ENCODE measurements around the gene PADI1.

PADI1 gene, protein sequence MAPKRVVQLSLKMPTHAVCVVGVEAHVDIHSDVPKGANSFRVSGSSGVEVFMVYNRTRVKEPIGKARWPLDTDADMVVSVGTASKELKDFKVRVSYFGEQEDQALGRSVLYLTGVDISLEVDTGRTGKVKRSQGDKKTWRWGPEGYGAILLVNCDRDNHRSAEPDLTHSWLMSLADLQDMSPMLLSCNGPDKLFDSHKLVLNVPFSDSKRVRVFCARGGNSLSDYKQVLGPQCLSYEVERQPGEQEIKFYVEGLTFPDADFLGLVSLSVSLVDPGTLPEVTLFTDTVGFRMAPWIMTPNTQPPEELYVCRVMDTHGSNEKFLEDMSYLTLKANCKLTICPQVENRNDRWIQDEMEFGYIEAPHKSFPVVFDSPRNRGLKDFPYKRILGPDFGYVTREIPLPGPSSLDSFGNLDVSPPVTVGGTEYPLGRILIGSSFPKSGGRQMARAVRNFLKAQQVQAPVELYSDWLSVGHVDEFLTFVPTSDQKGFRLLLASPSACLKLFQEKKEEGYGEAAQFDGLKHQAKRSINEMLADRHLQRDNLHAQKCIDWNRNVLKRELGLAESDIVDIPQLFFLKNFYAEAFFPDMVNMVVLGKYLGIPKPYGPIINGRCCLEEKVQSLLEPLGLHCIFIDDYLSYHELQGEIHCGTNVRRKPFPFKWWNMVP

DNA sequence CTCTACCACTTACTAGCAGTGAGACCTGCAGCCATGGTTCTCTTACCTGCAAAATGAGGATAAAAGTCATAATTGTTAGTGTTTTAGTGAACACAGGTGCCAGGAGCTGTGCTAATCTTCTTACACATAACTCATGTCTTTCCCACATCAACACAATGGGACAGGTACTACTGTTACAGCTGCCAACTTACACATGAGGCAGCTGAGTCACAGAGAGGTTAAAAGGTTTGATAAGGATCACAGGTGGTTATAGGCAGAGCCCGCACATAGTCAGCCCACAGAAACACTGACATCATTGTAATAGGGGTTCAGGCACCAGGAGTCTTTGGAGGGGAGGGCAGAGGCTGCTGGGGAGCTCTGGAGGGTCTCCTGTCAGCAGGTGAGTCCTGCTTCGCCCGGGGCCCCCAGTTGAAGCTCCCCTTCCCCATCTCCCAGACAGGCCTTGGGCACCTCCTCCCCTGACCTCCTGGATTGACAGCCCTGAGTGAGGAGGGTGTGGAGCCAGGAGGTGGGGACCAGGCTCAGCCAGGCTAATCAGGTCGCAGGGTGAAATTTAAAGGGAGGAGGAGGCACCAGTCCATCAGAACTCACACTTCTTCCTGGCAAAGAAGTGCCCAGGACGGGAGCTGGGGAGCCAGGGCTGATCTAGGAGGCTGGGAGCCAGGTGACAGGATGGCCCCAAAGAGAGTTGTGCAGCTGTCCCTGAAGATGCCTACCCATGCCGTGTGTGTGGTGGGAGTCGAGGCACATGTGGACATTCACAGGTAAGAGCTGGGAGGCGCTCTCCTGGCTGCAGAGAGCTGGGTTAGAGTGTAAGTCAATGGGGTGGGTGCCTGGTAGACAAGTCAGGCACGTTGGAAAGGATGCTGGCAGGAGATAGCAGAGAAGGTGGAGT is at the start of gene PADI1:
TSS of gene PADI1 (plus strand) at position 583 of the 895 bp plus-strand sequence. CDS start at position 673, 90 bp downstream.
- no peak for DNase-seq

GRCh38 chr1:17155257-17155920 is 49.5 kb upstream of the PADI1 start:
- peak; percentile 70 for DNase-seq

DNA sequence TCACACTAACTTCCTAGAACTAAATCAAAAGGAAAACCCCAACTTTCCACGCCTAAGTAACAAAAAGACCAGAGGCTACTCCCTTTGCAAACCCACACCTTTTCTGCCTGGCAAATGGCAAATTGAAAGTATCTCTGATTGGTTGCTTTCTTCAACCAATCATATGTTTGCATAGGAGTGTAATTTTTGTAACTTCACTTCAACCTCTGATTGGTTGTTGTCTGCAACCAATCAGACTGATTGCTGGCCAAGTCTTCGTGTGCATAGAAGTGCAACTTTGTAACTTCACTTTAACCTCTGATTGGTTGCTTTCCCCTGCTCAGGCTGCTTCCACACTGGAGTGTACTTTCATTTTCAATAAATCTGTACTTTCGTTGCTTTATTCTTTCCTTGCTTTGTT is 48.8 kb upstream of the PADI1 start:
- DNase-seq, result peak; percentile 36

- no peak for DNase-seq
Measured at GRCh38 chr1:17158961-17159360, 46.0 kb upstream of the PADI1 start.

- no peak for DNase-seq
Measured at GRCh38 chr1:17161137-17161740, 43.7 kb upstream of the PADI1 start.

- DNase-seq, result no peak
Measured at GRCh38 chr1:17161926-17162800, 42.8 kb upstream of the PADI1 start.

DNA sequence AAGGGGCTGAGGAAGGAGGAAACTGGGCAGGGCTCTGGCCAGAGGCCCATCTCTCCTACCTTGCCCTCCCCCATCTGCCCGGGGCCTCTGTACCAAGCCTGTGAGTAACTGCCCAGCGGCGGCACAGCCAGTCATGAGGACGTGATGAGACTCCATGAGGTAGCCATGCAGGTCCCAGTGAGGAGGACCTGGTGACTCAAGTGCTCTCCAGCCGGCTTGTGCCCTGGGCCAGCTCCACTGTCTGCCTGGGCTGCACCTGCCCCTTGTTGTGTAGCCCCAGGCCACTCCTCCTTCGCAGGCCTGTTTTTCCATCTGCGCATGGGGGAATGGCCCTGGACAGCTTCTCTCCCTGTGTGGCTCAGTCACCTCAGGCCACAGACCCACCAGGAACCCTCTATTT is 42.0 kb upstream of the PADI1 start:
- DNase-seq, result peak; percentile 70

- no peak for DNase-seq
Measured at GRCh38 chr1:17163371-17163770, 41.6 kb upstream of the PADI1 start.

- no peak for DNase-seq
Measured at GRCh38 chr1:17163789-17164666, 40.9 kb upstream of the PADI1 start.

GRCh38 chr1:17165823-17166222 is 39.1 kb upstream of the PADI1 start:
- DNase-seq, result no peak

GRCh38 chr1:17167041-17167785 is 37.7 kb upstream of the PADI1 start:
- no peak for DNase-seq

- no peak for DNase-seq
Measured at GRCh38 chr1:17167786-17168090, 37.2 kb upstream of the PADI1 start.

DNA sequence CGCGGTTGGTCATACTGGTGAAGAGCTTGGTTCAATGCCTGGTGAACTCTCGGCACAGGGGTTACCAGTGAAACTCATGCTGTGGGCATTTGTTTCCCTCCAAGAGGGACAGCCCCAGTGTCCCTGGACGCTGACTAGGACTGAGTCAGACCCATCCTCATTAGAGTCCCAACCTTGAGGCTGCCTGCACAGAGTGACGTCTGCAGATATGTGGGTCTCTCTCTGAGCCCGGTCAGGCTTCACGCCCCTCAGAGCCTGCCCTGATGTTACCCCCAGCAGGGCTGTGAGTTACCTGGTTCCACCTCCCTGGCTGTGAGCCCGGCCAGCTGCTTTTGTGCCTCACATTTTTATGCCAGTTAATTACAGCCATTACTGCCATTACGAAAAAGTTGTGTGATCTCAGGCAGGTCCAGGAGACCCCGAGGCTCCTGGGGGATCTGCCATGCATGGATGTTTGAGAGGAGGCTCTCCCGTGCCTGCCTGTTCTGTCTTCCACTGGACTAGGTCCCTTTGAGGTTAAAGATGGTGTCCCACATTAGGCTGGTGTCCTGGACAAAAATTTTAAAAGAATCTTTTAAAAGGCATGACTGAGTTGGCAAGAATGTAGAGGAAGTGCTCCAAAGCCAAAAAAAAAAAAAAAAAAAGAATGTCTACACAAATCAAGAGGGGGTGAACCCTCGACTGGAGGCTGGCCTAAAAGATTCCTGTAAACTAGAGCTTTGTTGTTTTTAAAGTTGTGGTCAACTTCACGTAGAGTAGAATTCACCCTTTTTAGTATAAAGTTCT is 36.6 kb upstream of the PADI1 start:
- DNase-seq, result peak; percentile 72

DNA sequence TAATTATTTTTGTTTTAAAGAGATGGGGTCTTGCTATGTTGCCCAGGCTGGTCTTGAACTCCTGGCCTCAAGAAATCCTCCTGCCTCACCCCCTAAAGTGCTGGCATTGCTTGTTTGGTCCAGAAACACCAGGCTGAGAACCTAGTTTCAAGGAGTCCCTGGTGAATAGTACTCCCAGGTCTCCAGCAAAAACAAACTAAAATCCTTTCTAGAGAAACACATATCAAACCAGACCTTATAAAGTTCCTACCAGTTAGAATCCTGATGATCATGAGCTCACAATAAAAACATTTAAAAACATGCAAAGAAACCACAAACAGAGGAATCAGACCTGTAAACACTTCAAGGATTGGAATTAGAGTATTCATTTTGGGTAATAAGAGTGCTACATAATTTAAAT is 34.4 kb upstream of the PADI1 start:
- no peak for DNase-seq

- DNase-seq, result no peak
Measured at GRCh38 chr1:17173217-17173616, 31.7 kb upstream of the PADI1 start.

GRCh38 chr1:17176306-17177061 is 28.4 kb upstream of the PADI1 start:
- no peak for DNase-seq

GRCh38 chr1:17177651-17178050 is 27.3 kb upstream of the PADI1 start:
- DNase-seq, result no peak
